AG20443 (cell line): ENCODE measurements around the gene FANCC.
"Not testable (repeated sequence)": the region's sequence is repeated elsewhere in the genome, so short reads cannot be mapped to it uniquely, and the experiment has no call there.

ENCODE experiments used
- DNase-seq: peaks from one replicate; pipeline ENCODE4 v3.0.0; 2012; ENCODE audit warnings: low spot score, mixed read lengths

Gene FANCC

DNA sequence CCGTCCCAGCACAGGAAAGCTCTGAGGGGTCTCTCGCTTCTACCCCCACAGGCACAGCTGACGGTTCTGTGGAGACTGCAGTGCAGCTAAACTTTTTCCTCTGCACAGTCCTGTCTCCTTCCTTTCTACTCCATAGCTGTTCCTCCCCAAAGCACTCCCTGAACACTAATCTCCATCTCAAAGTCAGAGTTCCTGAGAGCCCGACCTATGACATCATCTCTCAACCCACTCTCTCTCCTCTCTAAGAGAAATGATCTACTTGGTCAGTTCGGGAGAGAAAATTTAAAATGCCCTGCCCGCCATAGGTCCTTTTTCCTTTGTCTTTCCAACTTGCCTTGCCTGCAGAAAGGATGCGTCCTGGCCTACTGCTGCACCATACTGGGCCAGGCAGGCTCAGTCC, 90.6 kb downstream of the FANCC start:
- DNase-seq, result no peak

DNA sequence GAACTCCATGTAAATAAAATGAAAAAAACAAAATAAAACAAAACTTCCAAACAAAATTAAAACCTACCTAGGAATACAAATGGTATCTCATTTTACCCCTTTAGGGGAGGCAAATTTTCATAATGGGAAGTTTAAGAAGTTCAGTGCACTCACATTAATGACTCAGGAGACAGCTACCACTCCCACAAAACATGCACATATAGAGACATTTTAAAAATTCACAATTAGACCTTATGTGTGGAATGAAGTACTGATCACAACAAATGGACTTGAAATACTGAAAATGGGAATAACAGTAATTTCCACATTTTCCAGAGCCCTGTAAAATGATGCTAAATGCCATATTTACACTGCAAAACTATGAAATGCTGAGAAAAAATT, 91.8 kb downstream of the FANCC start:
- DNase-seq, result no peak

DNA sequence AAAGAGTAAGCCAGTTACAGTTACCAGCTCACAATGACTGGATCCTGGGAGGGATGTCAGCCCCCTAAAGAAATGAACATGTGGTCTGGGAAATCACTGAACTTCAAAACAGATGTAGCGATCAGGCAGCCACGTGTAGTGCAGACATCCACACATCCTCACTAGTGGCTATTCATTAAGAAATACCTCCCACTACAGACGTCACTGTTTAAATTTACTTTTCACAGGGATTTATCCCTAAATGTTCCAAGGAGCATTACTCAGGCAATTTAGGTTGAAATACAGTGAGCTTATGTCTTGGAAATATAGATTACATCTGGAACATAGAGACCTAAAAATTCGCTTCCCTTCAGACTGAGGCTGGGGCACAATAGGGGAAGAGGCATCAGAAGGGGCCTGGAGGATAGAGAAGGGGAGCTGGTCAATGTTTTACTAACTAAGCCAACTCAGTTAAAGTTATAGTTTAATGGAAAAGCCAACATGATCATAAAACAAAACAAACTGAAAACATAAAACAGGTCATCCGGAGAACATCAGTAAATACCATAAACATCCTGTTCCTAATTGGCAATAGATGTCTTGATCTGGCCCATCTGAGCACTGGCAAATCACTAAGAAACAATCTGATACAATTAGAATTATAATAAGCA, 92.3 kb downstream of the FANCC start:
- DNase-seq, result no peak

DNA sequence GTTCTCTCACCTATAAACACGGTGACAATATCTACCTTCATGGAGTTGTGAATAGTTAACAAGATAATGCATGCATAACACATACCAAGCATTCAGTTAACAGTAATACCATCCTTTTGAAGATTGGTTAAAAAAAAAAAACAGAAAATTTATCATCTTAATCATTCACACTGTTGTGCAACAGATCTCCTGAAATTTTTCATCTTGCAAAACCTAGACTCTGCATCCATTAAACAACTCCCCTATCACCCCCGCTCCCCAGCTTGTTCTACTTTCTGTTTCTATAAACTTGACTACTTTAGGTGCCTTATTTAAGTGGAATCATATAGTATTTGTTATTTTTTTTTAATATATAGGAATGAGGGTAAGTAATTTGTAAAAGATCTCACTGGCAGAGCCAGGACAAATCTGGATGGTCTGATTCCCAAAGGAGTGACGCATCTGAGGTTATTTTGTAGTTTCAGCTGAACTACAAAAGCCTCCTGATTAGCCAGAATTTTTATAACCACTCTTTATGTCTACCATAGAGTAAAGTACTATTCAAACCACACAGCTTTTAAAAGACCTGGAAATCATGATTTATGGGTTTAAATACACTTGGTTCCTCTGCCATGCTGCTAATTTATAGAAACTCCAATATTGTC, 93.0 kb downstream of the FANCC start:
- DNase-seq, result no peak

GRCh38 chr9:95220352-95220751, 97.2 kb downstream of the FANCC start:
- not testable (repeated sequence) for DNase-seq

DNA sequence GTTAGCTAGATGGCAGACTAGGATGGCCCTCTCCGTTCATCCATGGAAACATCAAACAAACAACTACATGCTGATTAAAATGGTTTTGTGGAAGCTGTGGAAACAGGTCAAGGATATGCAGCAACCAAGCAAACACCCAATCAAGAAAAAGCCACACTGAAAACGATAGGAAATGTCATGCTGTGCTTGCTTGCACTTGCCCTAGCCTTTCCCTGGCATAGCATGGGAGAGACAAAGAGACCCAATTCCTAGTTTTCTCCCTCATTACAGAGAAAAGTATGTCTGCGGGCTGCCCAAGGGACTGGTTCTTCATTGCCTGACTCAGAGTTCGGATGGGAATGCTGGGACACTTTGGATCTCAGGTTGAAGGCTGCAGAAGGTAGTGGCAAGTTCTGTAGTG, 98.7 kb downstream of the FANCC start:
- DNase-seq, result no peak

DNA sequence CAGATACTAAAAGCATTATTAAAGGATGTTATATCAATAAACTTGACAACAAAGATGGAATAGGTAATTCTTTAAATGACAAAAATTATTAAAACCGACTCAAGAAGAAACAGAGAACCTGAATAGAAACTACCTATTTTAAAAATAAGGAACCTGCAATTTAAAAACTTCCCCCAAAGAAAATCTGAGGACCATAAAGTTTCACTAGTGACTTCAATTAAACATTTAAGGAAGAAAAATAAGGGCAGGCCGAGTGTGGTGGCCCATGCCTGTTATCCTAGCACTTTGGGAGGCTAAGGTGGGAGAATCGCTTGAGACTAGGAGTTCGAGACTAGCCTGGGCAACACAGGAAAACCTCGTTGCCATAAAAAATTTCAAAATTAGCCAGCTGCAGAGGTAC, 99.6 kb downstream of the FANCC start:
- no peak for DNase-seq

GRCh38 chr9:95215336-95215898, 102.1 kb downstream of the FANCC start:
- no peak for DNase-seq

GRCh38 chr9:95213117-95213516, 104.4 kb downstream of the FANCC start:
- no peak for DNase-seq

DNA sequence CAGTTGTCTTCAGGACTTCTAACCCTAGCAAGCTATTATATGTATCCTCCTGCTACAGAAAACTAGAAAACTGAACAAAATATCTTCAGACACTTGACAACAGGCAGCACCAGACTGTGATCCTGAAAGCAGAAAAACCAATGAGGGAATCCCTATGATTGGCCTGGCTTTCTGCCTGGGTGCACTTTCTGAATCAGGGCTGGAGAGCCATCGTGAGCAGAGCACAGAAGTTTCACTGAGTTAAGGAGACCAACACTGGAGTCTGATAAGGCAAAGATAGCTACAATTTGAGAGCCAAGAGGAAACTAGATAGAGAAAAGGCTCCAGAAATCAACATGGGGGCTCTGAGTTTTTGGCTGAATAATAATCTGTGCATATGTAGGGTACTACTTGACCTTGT, 106.5 kb downstream of the FANCC start:
- DNase-seq, result no peak

DNA sequence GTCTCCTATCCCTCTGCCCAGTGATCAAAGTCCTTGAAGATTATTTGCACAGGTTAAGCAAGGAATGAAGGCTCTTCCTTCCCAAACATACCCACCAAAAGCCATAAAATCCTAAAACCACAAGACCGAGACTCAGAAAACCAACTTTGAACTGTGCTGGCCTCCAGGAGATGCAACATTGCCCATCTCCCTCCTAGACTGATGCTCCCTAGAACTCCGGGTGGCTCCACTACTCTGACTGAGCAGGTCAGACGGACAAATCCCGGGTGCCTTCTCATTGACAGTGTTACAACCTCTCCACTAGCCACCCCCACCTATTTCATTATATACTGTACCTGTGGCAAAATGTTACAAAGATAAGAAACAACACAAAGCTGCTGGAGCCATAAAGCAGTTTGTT, 110.1 kb downstream of the FANCC start:
- DNase-seq, result no peak

GRCh38 chr9:95206143-95206542, 111.4 kb downstream of the FANCC start:
- peak; percentile 33 for DNase-seq

DNA sequence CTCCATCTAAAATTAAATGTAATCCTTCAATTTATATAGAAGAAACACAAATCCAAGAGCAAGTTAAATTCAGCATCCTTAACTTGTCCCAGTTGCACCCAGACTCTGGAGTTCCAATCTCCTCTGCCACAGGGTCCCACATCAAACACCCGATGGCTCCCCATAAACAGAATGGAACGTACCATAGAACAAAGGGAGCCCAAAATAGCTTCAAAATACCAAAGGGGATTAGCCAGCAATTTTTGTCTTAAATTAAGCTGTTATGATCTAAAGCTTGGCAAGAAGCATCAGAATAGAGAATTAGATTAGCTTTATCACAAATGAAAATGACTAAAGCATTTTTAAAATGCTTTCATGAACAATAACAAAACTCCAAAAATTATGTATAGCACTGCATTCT, 112.8 kb downstream of the FANCC start:
- no peak for DNase-seq

DNA sequence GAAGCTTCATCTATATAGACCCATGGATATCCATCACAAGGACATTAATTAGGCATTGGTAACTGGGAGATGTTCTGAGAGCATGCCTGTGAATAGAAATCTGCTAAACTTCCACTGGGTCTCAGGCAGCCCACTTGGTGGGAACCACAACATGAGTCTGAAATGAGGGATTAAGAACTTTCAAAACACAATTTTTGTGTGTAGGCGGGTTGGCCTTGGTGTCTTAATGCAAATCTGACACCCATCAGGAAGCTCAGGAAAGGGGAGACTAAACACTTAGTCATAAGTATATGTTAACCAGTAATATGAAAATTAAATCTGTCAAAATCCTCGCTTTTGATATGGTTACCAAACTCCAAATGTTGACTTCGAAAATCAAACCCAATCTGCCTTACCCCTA, 113.2 kb downstream of the FANCC start:
- DNase-seq, result no peak

DNA sequence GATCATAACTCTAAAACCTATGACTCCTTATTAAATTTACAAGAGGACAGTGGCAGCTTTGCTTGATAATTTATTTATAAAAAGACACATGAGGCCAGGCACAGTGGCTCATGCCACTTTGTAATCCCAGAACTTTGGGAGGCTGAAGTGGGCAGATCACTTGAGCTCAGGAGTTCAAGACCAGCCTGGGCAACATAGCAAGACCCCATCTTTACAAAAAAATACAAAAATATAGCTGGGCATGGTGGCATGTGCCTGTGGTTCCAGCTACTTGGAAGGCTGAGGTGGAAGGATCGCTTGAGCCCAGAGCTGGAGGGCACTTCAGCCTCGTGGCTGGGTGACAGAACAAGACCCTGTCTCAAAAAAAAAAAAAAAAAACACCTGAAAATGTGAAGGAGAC, 114.5 kb downstream of the FANCC start:
- DNase-seq, result not testable (repeated sequence)

GRCh38 chr9:95202076-95202681, 115.3 kb downstream of the FANCC start:
- DNase-seq, result no peak

DNA sequence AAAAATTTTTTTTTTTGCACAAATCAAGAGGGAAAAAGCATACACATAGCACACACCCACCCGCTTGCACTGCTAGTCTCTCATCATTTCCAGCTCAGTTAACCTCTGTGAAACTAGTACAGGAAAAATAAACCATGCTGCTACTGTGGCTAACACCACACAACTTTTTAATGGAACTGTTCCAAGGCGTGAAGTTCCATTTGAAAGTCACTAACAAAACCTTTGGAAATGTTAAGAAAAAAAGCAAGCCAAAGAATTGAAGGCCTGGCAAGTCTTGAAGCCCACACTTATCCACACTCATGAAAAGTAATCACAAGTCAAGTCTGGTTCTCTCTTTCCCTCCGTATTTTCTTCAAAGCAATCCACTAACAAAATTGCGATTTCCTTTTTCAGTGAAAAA, 116.3 kb downstream of the FANCC start:
- no peak for DNase-seq

DNA sequence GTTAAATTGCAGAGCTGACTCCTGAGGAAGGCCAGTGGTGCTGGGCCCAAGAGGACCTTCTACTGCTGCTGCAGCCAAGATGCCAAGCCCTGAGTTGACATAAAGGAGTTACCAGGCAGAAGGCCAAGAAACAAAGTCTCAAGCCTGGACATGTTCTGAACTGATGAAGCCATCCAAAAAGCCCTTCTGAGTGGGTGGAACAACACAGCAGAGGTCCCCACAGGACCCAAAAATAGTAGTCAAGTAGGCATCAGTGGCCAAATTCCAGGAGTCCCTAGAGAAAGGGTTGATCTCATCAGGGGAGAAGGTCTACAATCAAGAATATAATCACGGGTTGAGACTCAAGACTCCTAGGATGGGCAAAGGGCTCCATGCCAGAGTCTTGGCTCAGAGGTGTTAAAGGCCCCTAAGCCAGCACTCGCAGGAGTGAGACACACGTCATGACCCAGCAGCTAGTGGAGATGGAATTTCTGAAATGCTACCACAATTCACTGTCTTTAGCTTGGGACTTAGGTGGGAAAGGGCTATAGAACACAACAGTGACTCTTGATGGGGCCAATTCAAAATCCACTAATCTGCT, 119.7 kb downstream of the FANCC start:
- peak; percentile 60 for DNase-seq

- DNase-seq, result no peak
These were observed 124.0 kb downstream of the FANCC start for GRCh38 chr9:95193480-95193879.

GRCh38 chr9:95193067-95193466, 124.4 kb downstream of the FANCC start:
- no peak for DNase-seq

GRCh38 chr9:95192631-95193030, 124.9 kb downstream of the FANCC start:
- no peak for DNase-seq

DNA sequence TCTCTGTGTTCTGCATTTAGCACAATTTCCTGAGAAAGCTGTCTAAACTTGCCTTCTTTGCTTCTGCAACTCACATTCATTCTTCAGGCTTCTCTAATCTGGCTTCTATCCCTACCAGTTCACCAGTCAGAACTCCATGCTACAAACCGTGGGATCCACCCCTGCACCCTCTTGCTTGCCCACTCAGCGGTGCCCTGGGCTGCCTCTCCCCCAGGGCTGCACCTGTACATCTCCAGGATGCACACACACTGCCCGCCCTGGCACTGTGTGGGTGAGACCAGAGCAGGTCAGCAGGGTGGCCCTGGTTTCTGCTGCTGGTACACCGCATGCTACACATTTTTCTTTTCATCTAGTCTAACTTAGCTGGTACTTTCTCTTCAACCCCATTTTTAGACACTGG, 127.1 kb downstream of the FANCC start:
- no peak for DNase-seq
